Naive B cell (primary cell): Measurements from ENCODE around the gene FANCD2OS. TPM values are rescaled to one million over a fixed set of nuclear protein-coding genes. Genes with fewer than 3 reads are reported as not detected.
"Not testable (repeated sequence)": the region's sequence is repeated elsewhere in the genome, so short reads cannot be mapped to it uniquely, and the experiment has no call there.

ENCODE experiments used
- ATAC-seq, 2 donors: fragments of 150-1000 bp; cut with Tn5 transposase; 2 replicates each; pipeline ENCODE4 v1.10.0; 2021; ENCODE audit warnings: low read depth in 2 of 2, mild to moderate bottlenecking in 2 of 2, moderate library complexity in 2 of 2
- DNase-seq: peaks from one replicate; pipeline ENCODE4 v3.0.0; 2022
- H3K27ac Mint-ChIP-seq, 6 donors: one replicate each; pipeline ENCODE4 v1.8.0; 2020 to 2022; ENCODE audit warnings: mild to moderate bottlenecking in 6 of 6, mixed read lengths in 6 of 6, moderate library complexity in 5 of 6, inconsistent platforms in 2 of 6
- H3K27me3 Mint-ChIP-seq, 3 donors: one replicate each; pipeline ENCODE4 v1.8.0; 2021 to 2022; ENCODE audit warnings: mixed read lengths in 3 of 3, mild to moderate bottlenecking in 1 of 3
- H3K36me3 Mint-ChIP-seq, 2 donors: one replicate each; pipeline ENCODE4 v1.8.0; 2020 to 2022; ENCODE audit warnings: mixed read lengths in 2 of 2, inconsistent platforms in 1 of 2, mild to moderate bottlenecking in 1 of 2
- H3K4me1 Mint-ChIP-seq, 3 donors: one replicate each; pipeline ENCODE4 v1.8.0; 2020 to 2022; ENCODE audit warnings: mixed read lengths in 3 of 3, inconsistent platforms in 1 of 3, mild to moderate bottlenecking in 1 of 3, moderate library complexity in 1 of 3
- H3K4me3 Mint-ChIP-seq, 8 donors: one replicate each; pipeline ENCODE4 v1.8.0; 2020 to 2022; ENCODE audit warnings: mild to moderate bottlenecking in 8 of 8, mixed read lengths in 8 of 8, moderate library complexity in 8 of 8, inconsistent platforms in 2 of 8
- H3K9me3 Mint-ChIP-seq, 7 donors: one replicate each; pipeline ENCODE4 v1.8.0; 2020 to 2022; ENCODE audit warnings: mixed read lengths in 7 of 7, mild to moderate bottlenecking in 5 of 7, inconsistent platforms in 2 of 7, moderate library complexity in 1 of 7
- polyA plus RNA-seq, 6 donors: library from polyadenylated mRNA; unstranded; fragments of 300-500 nt; fragmentation: Illumina TruSeq; gene quantifications; one replicate each; pipeline ENCODE4 v1.2.3, GENCODE V29; 2021; ENCODE audit warnings: low read depth in 6 of 6

FANCD2OS gene
- polyA plus RNA-seq, 6 donors from 2014 or later, result 1.0 TPM; not detected in 5

DNA sequence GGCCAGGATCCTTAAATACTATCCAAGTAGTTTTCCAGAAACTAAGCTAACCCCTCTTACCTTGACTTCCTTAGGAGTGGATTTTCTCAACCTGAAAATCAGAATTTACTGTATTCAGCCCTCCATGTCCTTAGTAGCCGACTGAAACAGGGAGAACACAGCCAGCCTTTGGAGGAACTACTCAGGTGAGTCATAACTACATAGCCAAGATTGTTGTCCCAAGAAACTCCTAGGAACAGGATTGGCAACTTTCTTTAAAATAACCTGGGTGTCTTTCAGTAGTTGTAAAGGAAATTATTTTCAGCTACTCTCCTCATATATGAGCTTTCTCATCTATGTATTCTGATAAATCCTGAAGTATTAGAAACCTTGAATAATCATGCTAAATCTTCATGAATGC lies 22.3 kb downstream of the FANCD2OS start:
- Mint-ChIP-seq H3K4me3 (no peak overlapping the region), H3K4me1 (no peaks in the 10 kb centered on the region), H3K36me3 (peaks cover 15 to 29% of the 10 kb centered on the region in 2 donors), H3K27me3 (no peaks in the 10 kb centered on the region), H3K27ac (no peak overlapping the region), H3K9me3 (no peaks in the 10 kb centered on the region)
- ATAC-seq (no peak), DNase-seq (no peak)

DNA sequence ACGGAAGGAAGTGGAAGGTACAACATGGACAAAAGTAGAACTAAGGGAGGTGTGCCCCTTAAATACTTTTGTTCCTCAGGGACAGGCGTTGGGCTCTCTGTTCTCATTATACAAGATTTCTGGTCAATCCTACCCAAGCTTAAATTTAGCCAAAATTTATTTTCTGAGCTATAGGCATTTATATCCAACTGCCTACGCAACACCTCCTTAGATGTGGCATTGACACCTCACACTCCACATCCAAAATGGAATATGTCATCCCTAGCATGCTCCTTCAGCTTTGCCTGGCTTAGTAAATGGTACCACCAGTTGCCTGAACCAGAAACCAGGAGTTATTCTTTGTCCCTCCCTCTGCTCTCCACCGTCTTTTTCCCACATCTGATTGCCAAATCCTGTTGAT lies 26.2 kb downstream of the FANCD2OS start:
- Mint-ChIP-seq H3K4me3 (no peak overlapping the region), H3K36me3 (peaks cover 10 to 24% of the 10 kb centered on the region in 2 donors), H3K4me1 (no peaks in the 10 kb centered on the region), H3K9me3 (no peaks in the 10 kb centered on the region), H3K27ac (no peak overlapping the region), H3K27me3 (no peaks in the 10 kb centered on the region)
- ATAC-seq (no peak), DNase-seq (no peak)

DNA sequence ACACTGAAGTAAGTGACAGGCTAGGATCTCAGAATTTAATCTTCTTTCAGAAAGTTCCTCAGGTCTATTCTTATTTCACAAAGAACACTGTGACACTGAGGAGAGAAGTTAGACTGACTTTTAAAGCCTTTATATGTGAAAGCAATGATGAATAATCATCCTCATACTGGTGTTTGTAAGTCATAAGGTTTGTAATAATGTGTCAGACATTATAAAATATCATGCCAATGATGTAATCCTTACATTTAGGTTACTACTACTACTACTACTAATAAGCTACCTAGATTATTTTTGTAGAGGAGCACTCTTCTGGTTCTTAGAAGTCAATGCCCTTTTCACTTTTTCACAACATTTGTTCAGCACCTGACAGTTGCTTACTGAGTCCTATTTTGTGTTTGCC lies 33.4 kb downstream of the FANCD2OS start:
- H3K27ac Mint-ChIP-seq, result no peak overlapping the region
- DNase-seq, result no peak
- no peaks in the 10 kb centered on the region for H3K4me1 Mint-ChIP-seq
- no peaks in the 10 kb centered on the region for H3K36me3 Mint-ChIP-seq
- H3K27me3 Mint-ChIP-seq, result no peaks in the 10 kb centered on the region
- no peak overlapping the region for H3K4me3 Mint-ChIP-seq
- ATAC-seq, result no peak
- H3K9me3 Mint-ChIP-seq, result no peaks in the 10 kb centered on the region

DNA sequence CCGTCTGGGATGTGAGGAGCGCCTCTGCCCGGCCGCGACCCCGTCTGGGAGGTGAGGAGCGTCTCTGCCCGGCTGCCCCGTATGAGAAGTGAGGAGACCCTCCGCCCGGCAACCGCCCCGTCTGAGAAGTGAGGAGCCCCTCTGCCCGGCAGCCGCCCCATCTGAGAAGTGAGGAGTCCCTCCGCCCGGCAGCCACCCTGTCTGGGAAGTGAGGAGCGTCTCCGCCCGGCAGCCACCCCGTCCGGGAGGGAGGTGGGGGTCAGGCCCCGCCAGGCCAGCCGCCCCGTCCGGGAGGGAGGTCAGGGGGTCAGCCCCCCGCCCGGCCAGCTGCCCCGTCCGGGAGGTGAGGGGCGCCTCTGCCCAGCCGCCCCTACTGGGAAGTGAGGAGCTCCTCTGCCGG lies 38.0 kb downstream of the FANCD2OS start:
- H3K4me1 Mint-ChIP-seq, DNase-seq, H3K27ac Mint-ChIP-seq, H3K9me3 Mint-ChIP-seq, H3K4me3 Mint-ChIP-seq, H3K27me3 Mint-ChIP-seq, ATAC-seq: not testable (repeated sequence)
- peaks cover 23 to 29% of the 10 kb centered on the region in 2 donors for H3K36me3 Mint-ChIP-seq

DNA sequence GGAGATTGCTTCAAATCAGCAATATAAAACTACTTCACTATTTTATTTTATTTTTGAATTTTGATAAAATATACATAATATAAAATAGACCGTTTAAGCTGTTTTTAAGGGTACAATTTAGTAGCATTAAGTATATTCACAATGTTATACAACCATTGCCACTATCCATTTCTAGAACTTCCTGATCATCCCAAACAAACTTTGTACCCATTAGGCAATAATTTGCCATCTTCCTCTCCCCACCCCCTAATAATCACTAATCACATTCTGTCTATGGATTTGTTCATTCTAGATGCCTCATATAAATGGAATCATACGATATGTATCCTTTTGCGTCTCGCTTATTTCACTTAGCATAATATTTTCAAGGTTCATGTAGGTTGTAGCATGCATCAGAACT lies 53.0 kb downstream of the FANCD2OS start:
- Mint-ChIP-seq H3K27ac (no peak overlapping the region), H3K36me3 (peaks cover 3 to 12% of the 10 kb centered on the region in 2 donors), H3K27me3 (no peaks in the 10 kb centered on the region), H3K4me1 (no peaks in the 10 kb centered on the region), H3K9me3 (peaks cover 0 to 2% (median 0%) of the 10 kb centered on the region in 7 donors), H3K4me3 (no peak overlapping the region)
- DNase-seq, result no peak
- ATAC-seq, result no peak

Other genes starting within 250 kb of the FANCD2OS start
- gene CIDEC, start 228.0 kb downstream of the FANCD2OS start, polyA plus RNA-seq, result under 1 TPM in 1 of 6 donors, not detected in 5; 0.36 TPM
- 10 to 100 TPM; 53.2 to 70.4 (median 59.7) TPM for gene JAGN1, start 217.6 kb downstream of the FANCD2OS start, polyA plus RNA-seq
- gene IL17RE, start 205.4 kb downstream of the FANCD2OS start, polyA plus RNA-seq, result not detected
- 1 to 10 TPM; 3.9 to 9.1 (median 7.6) TPM for gene IL17RC, start 191.2 kb downstream of the FANCD2OS start, polyA plus RNA-seq
- gene CRELD1, start 174.4 kb downstream of the FANCD2OS start, polyA plus RNA-seq, result 10 to 100 TPM; 16.5 to 60.6 (median 27.5) TPM
- under 1 TPM; 0.22 to 0.82 (median 0.52) TPM for gene PRRT3, start 155.8 kb downstream of the FANCD2OS start, polyA plus RNA-seq
- gene EMC3, start 121.4 kb downstream of the FANCD2OS start, polyA plus RNA-seq, result 10 to 100 TPM; 43.5 to 72.0 (median 54.8) TPM
- 10 to 100 TPM in 4 of 6 donors, 1 to 10 TPM in 2; 6.7 to 13.6 (median 11.2) TPM for gene FANCD2, start 81.8 kb downstream of the FANCD2OS start, polyA plus RNA-seq
- gene BRK1, start 7.4 kb upstream of the FANCD2OS start, polyA plus RNA-seq, result 100 to 1,000 TPM; 274 to 374 (median 312) TPM
- gene VHL, start 33.5 kb upstream of the FANCD2OS start, polyA plus RNA-seq, result 10 to 100 TPM; 10.2 to 46.5 (median 21.4) TPM
- gene IRAK2, start 56.7 kb upstream of the FANCD2OS start, polyA plus RNA-seq, result 10 to 100 TPM in 3 of 6 donors, 1 to 10 TPM in 3; 8.2 to 12.6 (median 10.1) TPM
- gene TATDN2, start 140.2 kb upstream of the FANCD2OS start, polyA plus RNA-seq, result 10 to 100 TPM in 2 of 6 donors, 1 to 10 TPM in 4; 5.5 to 12.4 (median 9.7) TPM
- 1 to 10 TPM in 5 of 6 donors, not detected in 1; 1.8 to 4.9 (median 3.0) TPM for gene GHRL, start 184.7 kb upstream of the FANCD2OS start, polyA plus RNA-seq
- 100 to 1,000 TPM; 102 to 147 (median 130) TPM for gene SEC13, start 212.9 kb upstream of the FANCD2OS start, polyA plus RNA-seq